Mesendoderm (in vitro differentiated cells): Measurements from ENCODE around the gene INO80C.

Source experiments
- DNase-seq: peaks from one replicate; pipeline ENCODE4 v3.0.0; 2013
- H2AK5ac ChIP-seq: 2 replicates; pipeline ENCODE4 v1.6.1; 2013; ENCODE audit warnings: low read length, inconsistent platforms
- H2BK120ac ChIP-seq: 2 replicates; pipeline ENCODE4 v1.6.1; 2013; ENCODE audit warnings: low read depth, mild to moderate bottlenecking, low read length, moderate library complexity, mixed read lengths
- H2BK15ac ChIP-seq: replicated peaks from 2 replicates; pipeline ENCODE4 v1.6.1; 2013; ENCODE audit warnings: low read depth, mild to moderate bottlenecking, moderate library complexity
- H2BK5ac ChIP-seq: 2 replicates; pipeline ENCODE4 v1.6.1; 2013; ENCODE audit warnings: low read length, inconsistent platforms
- H3K18ac ChIP-seq: 2 replicates; pipeline ENCODE4 v1.6.1; 2013; ENCODE audit warnings: mild to moderate bottlenecking, low read length, mixed read lengths
- H3K23ac ChIP-seq: one replicate; pipeline ENCODE4 v1.6.1; 2013; ENCODE audit warnings: low read length
- H3K27ac ChIP-seq: 2 replicates; pipeline ENCODE4 v1.5.1; 2013; ENCODE audit warnings: low read depth, mild to moderate bottlenecking, inconsistent platforms, low read length, moderate library complexity
- H3K27me3 ChIP-seq: 2 replicates; pipeline ENCODE4 v1.6.1; 2013; ENCODE audit warnings: low read length, control low read depth, mild to moderate bottlenecking, inconsistent platforms; ENCODE audit not compliant: insufficient read depth, poor library complexity
- H3K36me3 ChIP-seq: 2 replicates; pipeline ENCODE4 v1.6.1; 2013; ENCODE audit warnings: low read length, inconsistent platforms; ENCODE audit not compliant: control insufficient read depth, insufficient read depth
- H3K4ac ChIP-seq: one replicate; pipeline ENCODE4 v1.6.1; 2013; ENCODE audit warnings: low read depth, mild to moderate bottlenecking, low read length, moderate library complexity
- H3K4me1 ChIP-seq: 2 replicates; pipeline ENCODE4 v1.6.1; 2013; ENCODE audit warnings: low read depth, low read length, inconsistent platforms; ENCODE audit not compliant: control insufficient read depth
- H3K4me2 ChIP-seq: 2 replicates; pipeline ENCODE4 v1.6.1; 2013; ENCODE audit warnings: low read length
- H3K4me3 ChIP-seq: 2 replicates; pipeline ENCODE4 v1.5.1; 2013; ENCODE audit warnings: mild to moderate bottlenecking, low read length
- H3K56ac ChIP-seq: one replicate; pipeline ENCODE4 v1.6.1; 2013; ENCODE audit warnings: low read length
- H3K79me1 ChIP-seq: 2 replicates; pipeline ENCODE4 v1.6.1; 2013; ENCODE audit warnings: low read length, inconsistent platforms
- H3K79me2 ChIP-seq: 2 replicates; pipeline ENCODE4 v1.6.1; 2013; ENCODE audit warnings: mild to moderate bottlenecking, low read length; ENCODE audit not compliant: control insufficient read depth, insufficient read depth
- H3K9ac ChIP-seq: 2 replicates; pipeline ENCODE4 v1.6.1; 2013; ENCODE audit warnings: low read length, inconsistent platforms
- H4K5ac ChIP-seq: one replicate; pipeline ENCODE4 v1.6.1; 2013; ENCODE audit warnings: low read length
- H4K8ac ChIP-seq: one replicate; pipeline ENCODE4 v1.6.1; 2013; ENCODE audit warnings: low read depth, mild to moderate bottlenecking, control low read depth, low read length, moderate library complexity
- WGBS: extraction: QIAGEN DNeasy Blood & Tissue Kit; methylation state at CpG from one replicate; pipeline ENCODE4 v1.1.7; 2013; ENCODE audit warnings: low lambda C conversion rate, missing lambda C conversion rate; ENCODE audit not compliant: insufficient coverage; ENCODE audit errors: extremely low coverage; 5-methylcytosine and 5-hydroxymethylcytosine counted together

The INO80C gene

GRCh38 chr18:35437836-35438235, 59.9 kb downstream of the INO80C start:
- Histone ChIP-seq H3K36me3 (no peaks in the 10 kb centered on the region), H3K56ac (no peak overlapping the region), H3K27me3 (no peaks in the 10 kb centered on the region), H2AK5ac (no peak overlapping the region), H3K79me2 (no peaks in the 10 kb centered on the region), H3K18ac (no peak overlapping the region), H2BK15ac (no peak overlapping the region), H3K9ac (no peak overlapping the region), H3K4me3 (no peak overlapping the region), H3K23ac (no peak overlapping the region), H4K8ac (no peak overlapping the region), H3K4ac (no peak overlapping the region), H3K4me2 (no peak overlapping the region), H2BK120ac (no peak overlapping the region), H2BK5ac (no peak overlapping the region), H3K4me1 (peaks cover 8% of the 10 kb centered on the region), H4K5ac (no peak overlapping the region), H3K79me1 (no peaks in the 10 kb centered on the region), H3K27ac (no peak overlapping the region)
- no peak for DNase-seq
- WGBS = no CpG with 5 or more reads among the region's 2 CpGs

GRCh38 chr18:35436076-35436649, 61.6 kb downstream of the INO80C start:
- H2BK15ac ChIP-seq = no peak overlapping the region
- H2BK120ac ChIP-seq = no peak overlapping the region
- no peak overlapping the region for H3K4me2 ChIP-seq
- no peak overlapping the region for H3K4me3 ChIP-seq
- no peak overlapping the region for H4K8ac ChIP-seq
- no peaks in the 10 kb centered on the region for H3K36me3 ChIP-seq
- H3K23ac ChIP-seq = no peak overlapping the region
- H3K27me3 ChIP-seq = no peaks in the 10 kb centered on the region
- H4K5ac ChIP-seq = no peak overlapping the region
- no peak overlapping the region for H3K56ac ChIP-seq
- H3K79me2 ChIP-seq = no peaks in the 10 kb centered on the region
- no peak overlapping the region for H3K27ac ChIP-seq
- H3K4me1 ChIP-seq = peaks cover 8% of the 10 kb centered on the region
- H2AK5ac ChIP-seq = no peak overlapping the region
- no peak overlapping the region for H3K4ac ChIP-seq
- H3K79me1 ChIP-seq = no peaks in the 10 kb centered on the region
- H3K9ac ChIP-seq = no peak overlapping the region
- no peak overlapping the region for H2BK5ac ChIP-seq
- no CpG with 5 or more reads among the region's 3 CpGs for WGBS
- DNase-seq = no peak
- no peak overlapping the region for H3K18ac ChIP-seq

GRCh38 chr18:35435401-35435800, 62.4 kb downstream of the INO80C start:
- no peak overlapping the region for H3K56ac ChIP-seq
- no peak overlapping the region for H3K23ac ChIP-seq
- H4K8ac ChIP-seq = no peak overlapping the region
- no peak overlapping the region for H3K4me2 ChIP-seq
- H3K4me1 ChIP-seq = peaks cover 8% of the 10 kb centered on the region
- H3K79me2 ChIP-seq = no peaks in the 10 kb centered on the region
- no peak overlapping the region for H3K18ac ChIP-seq
- no peaks in the 10 kb centered on the region for H3K79me1 ChIP-seq
- WGBS = no CpG with 5 or more reads among the region's 3 CpGs
- H3K27ac ChIP-seq = no peak overlapping the region
- no peak overlapping the region for H3K9ac ChIP-seq
- no peak overlapping the region for H2BK5ac ChIP-seq
- DNase-seq = no peak
- no peak overlapping the region for H2BK120ac ChIP-seq
- H4K5ac ChIP-seq = no peak overlapping the region
- H3K27me3 ChIP-seq = no peaks in the 10 kb centered on the region
- no peak overlapping the region for H3K4ac ChIP-seq
- no peak overlapping the region for H2AK5ac ChIP-seq
- H3K36me3 ChIP-seq = no peaks in the 10 kb centered on the region
- no peak overlapping the region for H3K4me3 ChIP-seq
- no peak overlapping the region for H2BK15ac ChIP-seq

- no peak overlapping the region for H3K56ac ChIP-seq
- no peak overlapping the region for H3K4ac ChIP-seq
- H3K79me1 ChIP-seq = no peaks in the 10 kb centered on the region
- no peak overlapping the region for H3K9ac ChIP-seq
- WGBS = no CpG with 5 or more reads among the region's 1 CpG
- no peak overlapping the region for H2BK120ac ChIP-seq
- H2AK5ac ChIP-seq = no peak overlapping the region
- H3K23ac ChIP-seq = no peak overlapping the region
- no peaks in the 10 kb centered on the region for H3K27me3 ChIP-seq
- no peaks in the 10 kb centered on the region for H3K36me3 ChIP-seq
- no peak overlapping the region for H4K8ac ChIP-seq
- H3K18ac ChIP-seq = no peak overlapping the region
- no peak overlapping the region for H3K4me2 ChIP-seq
- H3K27ac ChIP-seq = no peak overlapping the region
- no peak overlapping the region for H3K4me3 ChIP-seq
- no peak overlapping the region for H4K5ac ChIP-seq
- no peaks in the 10 kb centered on the region for H3K4me1 ChIP-seq
- DNase-seq = no peak
- H2BK15ac ChIP-seq = no peak overlapping the region
- H3K79me2 ChIP-seq = no peaks in the 10 kb centered on the region
- H2BK5ac ChIP-seq = no peak overlapping the region
These were observed 65.2 kb downstream of the INO80C start for GRCh38 chr18:35432565-35433001.

- Histone ChIP-seq H2AK5ac (no peak overlapping the region), H3K23ac (no peak overlapping the region), H3K4me2 (no peak overlapping the region), H3K18ac (no peak overlapping the region), H3K4me3 (no peak overlapping the region), H3K79me1 (no peaks in the 10 kb centered on the region), H3K4me1 (no peaks in the 10 kb centered on the region), H3K56ac (no peak overlapping the region), H3K79me2 (no peaks in the 10 kb centered on the region), H3K9ac (no peak overlapping the region), H2BK15ac (no peak overlapping the region), H3K4ac (no peak overlapping the region), H4K5ac (no peak overlapping the region), H3K27me3 (no peaks in the 10 kb centered on the region), H2BK5ac (no peak overlapping the region), H2BK120ac (no peak overlapping the region), H3K36me3 (no peaks in the 10 kb centered on the region), H3K27ac (no peak overlapping the region), H4K8ac (no peak overlapping the region)
- DNase-seq = no peak
- no CpG with 5 or more reads among the region's 6 CpGs for WGBS
These were observed 66.4 kb downstream of the INO80C start for GRCh38 chr18:35431374-35431741.

GRCh38 chr18:35430721-35431373, 66.9 kb downstream of the INO80C start:
- no peaks in the 10 kb centered on the region for H3K36me3 ChIP-seq
- no peak for DNase-seq
- no peak overlapping the region for H3K4me3 ChIP-seq
- H3K4me1 ChIP-seq = no peaks in the 10 kb centered on the region
- H3K4ac ChIP-seq = no peak overlapping the region
- WGBS = no CpG with 5 or more reads among the region's 4 CpGs
- no peak overlapping the region for H3K4me2 ChIP-seq
- H2BK15ac ChIP-seq = no peak overlapping the region
- H3K27ac ChIP-seq = no peak overlapping the region
- no peak overlapping the region for H2BK5ac ChIP-seq
- no peak overlapping the region for H3K9ac ChIP-seq
- no peak overlapping the region for H3K18ac ChIP-seq
- H3K27me3 ChIP-seq = no peaks in the 10 kb centered on the region
- H2BK120ac ChIP-seq = no peak overlapping the region
- H4K5ac ChIP-seq = no peak overlapping the region
- no peaks in the 10 kb centered on the region for H3K79me1 ChIP-seq
- H4K8ac ChIP-seq = no peak overlapping the region
- H3K79me2 ChIP-seq = no peaks in the 10 kb centered on the region
- H3K56ac ChIP-seq = no peak overlapping the region
- no peak overlapping the region for H3K23ac ChIP-seq
- H2AK5ac ChIP-seq = no peak overlapping the region
